Measurements from ENCODE around the gene SUSD4. TPM values are rescaled to one million over a fixed set of nuclear protein-coding genes. Genes with fewer than 3 reads are reported as not detected.
A peak's percentile ranks its signal among the peaks of the same experiment; 100 is the strongest.

SUSD4 gene
- total RNA-seq, 2 donors from 2014 or later = 0.58 to 1.1 TPM

GRCh38 chr1:223246476-223247112 is 117.4 kb downstream of the SUSD4 start:
- no peaks in the 10 kb centered on the region for H3K27me3 Mint-ChIP-seq (ENCODE audit: low read depth)
- no peak for DNase-seq
- no peak overlapping the region for H3K27ac Mint-ChIP-seq
- ATAC-seq (replicated peaks in 1 of 2) = no peak
- peaks cover 0 to 3% of the 10 kb centered on the region in 2 donors for H3K36me3 Mint-ChIP-seq (ENCODE audit: insufficient read depth in 2 of 2)
- no peaks in the 10 kb centered on the region for H3K9me3 Mint-ChIP-seq
- peaks cover 45% of the 10 kb centered on the region for H3K4me1 Mint-ChIP-seq (ENCODE audit: low read depth)
- H3K4me3 Mint-ChIP-seq = no peak overlapping the region

- no peak for ATAC-seq (replicated peaks in 1 of 2)
- no peaks in the 10 kb centered on the region for H3K9me3 Mint-ChIP-seq
- H3K36me3 Mint-ChIP-seq (ENCODE audit: insufficient read depth in 2 of 2) = no peaks in the 10 kb centered on the region
- no peaks in the 10 kb centered on the region for H3K27me3 Mint-ChIP-seq (ENCODE audit: low read depth)
- no peak for DNase-seq
- H3K4me1 Mint-ChIP-seq (ENCODE audit: low read depth) = peaks cover 51% of the 10 kb centered on the region
- no peak overlapping the region for H3K27ac Mint-ChIP-seq
- H3K4me3 Mint-ChIP-seq = no peak overlapping the region
Measured at GRCh38 chr1:223245983-223246382, 118.0 kb downstream of the SUSD4 start.

GRCh38 chr1:223245411-223245810 is 118.6 kb downstream of the SUSD4 start:
- Mint-ChIP-seq H3K36me3 (ENCODE audit: insufficient read depth in 2 of 2) (no peaks in the 10 kb centered on the region), H3K9me3 (no peaks in the 10 kb centered on the region), H3K4me1 (ENCODE audit: low read depth) (peaks cover 57% of the 10 kb centered on the region), H3K4me3 (no peak overlapping the region), H3K27ac (peak overlapping the region; percentile 21), H3K27me3 (ENCODE audit: low read depth) (no peaks in the 10 kb centered on the region)
- ATAC-seq (replicated peaks in 1 of 2) (no peak), DNase-seq (no peak)

GRCh38 chr1:223244366-223245103 is 119.4 kb downstream of the SUSD4 start:
- Mint-ChIP-seq H3K4me1 (ENCODE audit: low read depth) (peaks cover 56% of the 10 kb centered on the region), H3K4me3 (peak overlapping the region; percentile 4 to 34), H3K27ac (peak overlapping the region; percentile 39), H3K9me3 (peaks cover 0 to 2% of the 10 kb centered on the region in 2 donors), H3K27me3 (ENCODE audit: low read depth) (no peaks in the 10 kb centered on the region), H3K36me3 (ENCODE audit: insufficient read depth in 2 of 2) (no peaks in the 10 kb centered on the region)
- peak; percentile 95 to 96 for ATAC-seq (replicated peaks in 1 of 2)
- DNase-seq = peak; percentile 31 to 50

- H3K4me1 Mint-ChIP-seq (ENCODE audit: low read depth) = peaks cover 48% of the 10 kb centered on the region
- H3K27me3 Mint-ChIP-seq (ENCODE audit: low read depth) = no peaks in the 10 kb centered on the region
- H3K9me3 Mint-ChIP-seq = peaks cover 2% of the 10 kb centered on the region in 2 donors
- H3K4me3 Mint-ChIP-seq = no peak overlapping the region
- peak overlapping the region; percentile 12 for H3K27ac Mint-ChIP-seq
- no peak for ATAC-seq (replicated peaks in 1 of 2)
- no peak for DNase-seq
- peaks cover 0 to 2% of the 10 kb centered on the region in 2 donors for H3K36me3 Mint-ChIP-seq (ENCODE audit: insufficient read depth in 2 of 2)
Measured at GRCh38 chr1:223243441-223244050, 120.4 kb downstream of the SUSD4 start.

- ATAC-seq (replicated peaks in 1 of 2) (no peak), DNase-seq (no peak)
- Mint-ChIP-seq H3K27me3 (ENCODE audit: low read depth) (no peaks in the 10 kb centered on the region), H3K4me3 (no peak overlapping the region), H3K36me3 (ENCODE audit: insufficient read depth in 2 of 2) (peaks cover under 1 to 3% of the 10 kb centered on the region in 2 donors), H3K27ac (no peak overlapping the region), H3K4me1 (ENCODE audit: low read depth) (peaks cover 42% of the 10 kb centered on the region), H3K9me3 (peaks cover 2% of the 10 kb centered on the region in 2 donors)
Measured at GRCh38 chr1:223242971-223243370, 121.0 kb downstream of the SUSD4 start.

GRCh38 chr1:223242382-223242955 is 121.5 kb downstream of the SUSD4 start:
- no peak for ATAC-seq (replicated peaks in 1 of 2)
- Mint-ChIP-seq H3K36me3 (ENCODE audit: insufficient read depth in 2 of 2) (peaks cover 2 to 3% of the 10 kb centered on the region in 2 donors), H3K4me1 (ENCODE audit: low read depth) (peaks cover 40% of the 10 kb centered on the region), H3K9me3 (peaks cover 2% of the 10 kb centered on the region in 2 donors), H3K4me3 (no peak overlapping the region), H3K27ac (no peak overlapping the region), H3K27me3 (ENCODE audit: low read depth) (no peaks in the 10 kb centered on the region)
- no peak for DNase-seq

- Mint-ChIP-seq H3K27me3 (ENCODE audit: low read depth) (no peaks in the 10 kb centered on the region), H3K27ac (peak overlapping the region; percentile 1), H3K36me3 (ENCODE audit: insufficient read depth in 2 of 2) (peaks cover 2 to 3% of the 10 kb centered on the region in 2 donors), H3K4me1 (ENCODE audit: low read depth) (peaks cover 41% of the 10 kb centered on the region), H3K9me3 (peaks cover 2 to 6% of the 10 kb centered on the region in 2 donors), H3K4me3 (no peak overlapping the region)
- ATAC-seq (replicated peaks in 1 of 2) (no peak), DNase-seq (no peak)
Measured at GRCh38 chr1:223240122-223240521, 123.9 kb downstream of the SUSD4 start.

GRCh38 chr1:223235091-223235490 is 128.9 kb downstream of the SUSD4 start:
- H3K27ac Mint-ChIP-seq = no peak overlapping the region
- ATAC-seq (replicated peaks in 1 of 2) (no peak), DNase-seq (no peak)
- no peaks in the 10 kb centered on the region for H3K27me3 Mint-ChIP-seq (ENCODE audit: low read depth)
- peaks cover 61% of the 10 kb centered on the region for H3K4me1 Mint-ChIP-seq (ENCODE audit: low read depth)
- H3K9me3 Mint-ChIP-seq = peaks cover 0 to 6% of the 10 kb centered on the region in 2 donors
- H3K4me3 Mint-ChIP-seq = no peak overlapping the region
- H3K36me3 Mint-ChIP-seq (ENCODE audit: insufficient read depth in 2 of 2) = peaks cover 2 to 3% of the 10 kb centered on the region in 2 donors

- DNase-seq = no peak
- Mint-ChIP-seq H3K27ac (no peak overlapping the region), H3K27me3 (ENCODE audit: low read depth) (no peaks in the 10 kb centered on the region), H3K36me3 (ENCODE audit: insufficient read depth in 2 of 2) (peaks cover 2 to 3% of the 10 kb centered on the region in 2 donors), H3K4me1 (ENCODE audit: low read depth) (peaks cover 65% of the 10 kb centered on the region), H3K4me3 (peak overlapping the region in 1 of 2 donors; percentile 41), H3K9me3 (peaks cover 0 to 6% of the 10 kb centered on the region in 2 donors)
- ATAC-seq (replicated peaks in 1 of 2) = no peak
Measured at GRCh38 chr1:223234534-223234933, 129.4 kb downstream of the SUSD4 start.

- no peak for DNase-seq
- H3K27ac Mint-ChIP-seq = no peak overlapping the region
- peak overlapping the region in 1 of 2 donors; percentile 23 for H3K4me3 Mint-ChIP-seq
- H3K4me1 Mint-ChIP-seq (ENCODE audit: low read depth) = peaks cover 69% of the 10 kb centered on the region
- H3K27me3 Mint-ChIP-seq (ENCODE audit: low read depth) = no peaks in the 10 kb centered on the region
- ATAC-seq (replicated peaks in 1 of 2) = no peak
- H3K36me3 Mint-ChIP-seq (ENCODE audit: insufficient read depth in 2 of 2) = peaks cover 1 to 2% of the 10 kb centered on the region in 2 donors
- peaks cover 0 to 4% of the 10 kb centered on the region in 2 donors for H3K9me3 Mint-ChIP-seq
Measured at GRCh38 chr1:223234170-223234514, 129.8 kb downstream of the SUSD4 start.

GRCh38 chr1:223233410-223234169 is 130.4 kb downstream of the SUSD4 start:
- H3K4me1 Mint-ChIP-seq (ENCODE audit: low read depth) = peaks cover 75% of the 10 kb centered on the region
- peak in 1 of 2 donors; percentile 18 for ATAC-seq (replicated peaks in 1 of 2)
- peak overlapping the region; percentile 1 to 2 for H3K4me3 Mint-ChIP-seq

More at GRCh38 chr1:223233410-223234169, 130.4 kb downstream of the SUSD4 start:
- Mint-ChIP-seq H3K27me3 (ENCODE audit: low read depth) (no peaks in the 10 kb centered on the region), H3K27ac (no peak overlapping the region), H3K36me3 (ENCODE audit: insufficient read depth in 2 of 2) (peaks cover 1 to 2% of the 10 kb centered on the region in 2 donors), H3K9me3 (peaks cover 0 to 4% of the 10 kb centered on the region in 2 donors)
- DNase-seq = no peak
